Panc1 (cell line): ENCODE measurements around the gene SIAH1. TPM values are rescaled to one million over a fixed set of nuclear protein-coding genes. Genes with fewer than 3 reads are reported as not detected.

Source experiments
- ATAC-seq: fragments of 200-7000 bp; cut with Tn5 transposase; 2 replicates; pipeline ENCODE4 v1.9.1; 2020; ENCODE audit warnings: mild to moderate bottlenecking, moderate library complexity
- BruUV-seq: library from RNA; stranded (reverse); fragments of 400-500 nt; replicated peaks from 2 replicates; lab custom pipeline; 2021; lab: Mats Ljungman, UMichigan
- CTCF ChIA-PET: fragments of 300-600 bp; sonication (Branson Sonifier 250); formaldehyde crosslinking; loops from one replicate; lab custom pipeline; 2022; ENCODE audit warnings: antibody characterized with exemption; lab: Charles Lee
- POLR2A ChIA-PET: fragments of 300-600 bp; sonication (Branson Sonifier 250); formaldehyde crosslinking; loops from one replicate; lab custom pipeline; 2022; ENCODE audit warnings: antibody characterized with exemption; lab: Charles Lee
- DNase-seq: peaks from one replicate; pipeline ENCODE4 v3.0.0-alpha.2; 2010; ENCODE audit warnings: low read depth, low spot score
- H3K27ac ChIP-seq: 2 replicates; pipeline ENCODE4 v1.5.1; 2011; ENCODE audit warnings: mild to moderate bottlenecking, low read length, inconsistent platforms
- H3K27me3 ChIP-seq: fragments of 200-500 bp; sonication (Bioruptor generic); 2 replicates; pipeline ENCODE4 v1.6.0; 2014; ENCODE audit warnings: low read length, inconsistent platforms; ENCODE audit not compliant: control insufficient read depth, insufficient read depth
- H3K36me3 ChIP-seq: fragments of 200-500 bp; sonication (Bioruptor generic); 2 replicates; pipeline ENCODE4 v1.5.1; 2014; ENCODE audit warnings: inconsistent platforms, mild to moderate bottlenecking, low read length, moderate library complexity; ENCODE audit not compliant: control insufficient read depth, insufficient read depth
- H3K4me1 ChIP-seq: 2 replicates; pipeline ENCODE4 v1.5.1; 2011; ENCODE audit warnings: inconsistent platforms, mild to moderate bottlenecking, low read length, moderate library complexity; ENCODE audit not compliant: control insufficient read depth, insufficient read depth
- H3K4me3 ChIP-seq, 2 experiments: 2 replicates each; pipeline ENCODE4 v1.5.1; 2011 to 2012; ENCODE audit warnings: low read depth in 2 of 2, low read length in 2 of 2, mild to moderate bottlenecking in 2 of 2, inconsistent platforms in 1 of 2, moderate library complexity in 1 of 2
- H3K9me3 ChIP-seq: fragments of 200-500 bp; sonication (Bioruptor generic); 2 replicates; pipeline ENCODE4 v1.5.1; 2014; ENCODE audit warnings: low read depth, mild to moderate bottlenecking, inconsistent platforms, low read length, moderate library complexity; ENCODE audit not compliant: control insufficient read depth, insufficient read depth
- CTCF ChIP-seq: fragments of 450-650 bp; IDR thresholded peaks from 2 replicates; pipeline ENCODE4 v1.5.1; 2017; ENCODE audit warnings: mild to moderate bottlenecking
- POLR2AphosphoS5 ChIP-seq: IDR thresholded peaks from 2 replicates; pipeline ENCODE4 v1.6.1; 2012; ENCODE audit warnings: mild to moderate bottlenecking, low read depth, low read length, moderate library complexity
- REST ChIP-seq, 2 experiments: IDR thresholded peaks; 2 replicates each; pipeline ENCODE4 v1.6.1; 2011 to 2012; ENCODE audit warnings: low read depth in 2 of 2, control low read depth in 1 of 2, low read length in 1 of 2, mild to moderate bottlenecking in 1 of 2, moderate library complexity in 1 of 2; ENCODE audit not compliant: insufficient read depth in 1 of 2
- SIN3A ChIP-seq: IDR thresholded peaks from 2 replicates; pipeline ENCODE4 v1.6.1; 2012; ENCODE audit warnings: low read depth, mild to moderate bottlenecking, low read length, moderate library complexity, borderline replicate concordance; ENCODE audit not compliant: insufficient read depth
- TCF7L2 ChIP-seq: IDR thresholded peaks from 2 replicates; pipeline ENCODE4 v1.6.1; 2011; ENCODE audit warnings: mild to moderate bottlenecking, low read depth, low read length, inconsistent platforms
- in situ Hi-C: cut with HindIII; loops from 2 replicates; pipeline ENCODE4 v1.10.0; 2016; ENCODE audit warnings: low sequenced_read_pairs, low pct_unique_long_range_greater_than_20kb
- intact Hi-C: fragments of 100-400 bp; cut with micrococcal nuclease; formaldehyde crosslinking; loops from one replicate; pipeline ENCODE4 v1.10.0; 2022; ENCODE audit not compliant: unreplicated experiment
- total RNA-seq: library from RNA; stranded (reverse); gene quantifications from one replicate; pipeline ENCODE4 v1.2.1, GENCODE V29; 2021; ENCODE audit not compliant: unreplicated experiment

Gene SIAH1
- total RNA-seq, 1 experiment from 2014 or later, result 18.8 TPM

- DNase-seq, result no peak
- ChIA-PET CTCF (no interaction called here), POLR2A (no interaction called here)
- Histone ChIP-seq H3K27ac (no peak overlapping the region), H3K9me3 (no peaks in the 10 kb centered on the region), H3K4me1 (no peaks in the 10 kb centered on the region), H3K36me3 (no peaks in the 10 kb centered on the region), H3K27me3 (no peaks in the 10 kb centered on the region), H3K4me3 (no peak overlapping the region)
- ATAC-seq, result no peak
- TF ChIP-seq CTCF (no peak), SIN3A (no peak), REST (IDR thresholded peaks at IDR 0.05; ENCODE audit: insufficient read depth in 1 of 2, low read depth in 2 of 2, low read length in 1 of 2) (no peak), POLR2AphosphoS5 (no peak), TCF7L2 (no peak)
- intact Hi-C loops (no loop called here), in situ Hi-C loops (no loop called here)
- no TSS peak for BruUV-seq
Observed at GRCh38 chr16:48408688-48409087, 23.5 kb upstream of the SIAH1 start.

GRCh38 chr16:48405907-48406306, 20.7 kb upstream of the SIAH1 start:
- intact Hi-C loops, result no loop called here
- Histone ChIP-seq H3K36me3 (no peaks in the 10 kb centered on the region), H3K4me1 (no peaks in the 10 kb centered on the region), H3K4me3 (no peak overlapping the region), H3K27ac (no peak overlapping the region), H3K27me3 (no peaks in the 10 kb centered on the region), H3K9me3 (no peaks in the 10 kb centered on the region)
- BruUV-seq, result no TSS peak
- in situ Hi-C loops, result no loop called here
- DNase-seq, result no peak
- POLR2A ChIA-PET, result no interaction called here
- TF ChIP-seq REST (IDR thresholded peaks at IDR 0.05; ENCODE audit: insufficient read depth in 1 of 2, low read depth in 2 of 2, low read length in 1 of 2) (no peak), SIN3A (no peak), POLR2AphosphoS5 (no peak), TCF7L2 (no peak), CTCF (no peak)
- CTCF ChIA-PET, result no interaction called here
- ATAC-seq, result no peak
